ENCODE results near the gene NUP214.

The NUP214 gene

GRCh38 chr9:131254626-131255025 lies 129.2 kb downstream of the NUP214 start:
- no peaks in the 10 kb centered on the region for H3K4me1 ChIP-seq (ENCODE audit: control insufficient read depth, insufficient read depth, low read length)
- POLR2A ChIA-PET, result interaction anchor here (0.6 kb wide), 1 partner anchor 1057 kb away, joined by 8 read pairs; no protein-coding TSS in a partner anchor
- H3K27ac ChIP-seq (ENCODE audit: extremely low read depth, low read depth, low read length), result no peak overlapping the region
- no peak overlapping the region for H3K4me3 ChIP-seq (ENCODE audit: low read depth, low read length)
- no peak for TF ChIP-seq ZNF174 (tag by site-specific recombination; IDR thresholded peaks at IDR 0.05)
- TF ChIP-seq ZBTB21 (tag by site-specific recombination; IDR thresholded peaks at IDR 0.05), result no peak
- TF ChIP-seq BCL6B (tag by site-specific recombination; IDR thresholded peaks at IDR 0.05), result no peak
- no peak for TF ChIP-seq ZBTB44 (tag by site-specific recombination; IDR thresholded peaks at IDR 0.05)
- TF ChIP-seq ZNF239 (tag by site-specific recombination; IDR thresholded peaks at IDR 0.05), result no peak
- no peak for TF ChIP-seq AEBP2 (tag by site-specific recombination; IDR thresholded peaks at IDR 0.05; ENCODE audit: borderline replicate concordance)
- TF ChIP-seq ZBTB20 (tag by site-specific recombination; IDR thresholded peaks at IDR 0.05), result no peak
- TF ChIP-seq GLIS1 (tag by site-specific recombination; IDR thresholded peaks at IDR 0.05), result no peak
- no peaks in the 10 kb centered on the region for H3K9me3 ChIP-seq (ENCODE audit: control insufficient read depth, insufficient read depth, low read depth, low read length)
- CTCF ChIA-PET, result no interaction called here
- H3K36me3 ChIP-seq (ENCODE audit: control insufficient read depth in 2 of 2, insufficient read depth in 1 of 2, low read length in 2 of 2), result no peaks in the 10 kb centered on the region

GRCh38 chr9:131255676-131256197 lies 130.4 kb downstream of the NUP214 start:
- no peak for TF ChIP-seq BCL6B (tag by site-specific recombination; IDR thresholded peaks at IDR 0.05)
- TF ChIP-seq ZNF518A (tag by site-specific recombination; conservative IDR thresholded peaks at IDR 0.05; ENCODE audit: low read depth), result no peak
- no peak for TF ChIP-seq ZNF248 (tag by site-specific recombination; IDR thresholded peaks at IDR 0.05)
- TF ChIP-seq ZNF558 (tag by site-specific recombination; IDR thresholded peaks at IDR 0.05), result no peak
- no peak for TF ChIP-seq ZNF221 (tag by site-specific recombination; IDR thresholded peaks at IDR 0.05; ENCODE audit: borderline replicate concordance)
- POLR2A ChIA-PET, result no interaction called here
- Histone ChIP-seq H3K4me1 (ENCODE audit: control insufficient read depth, insufficient read depth, low read length) (no peaks in the 10 kb centered on the region), H3K9me3 (ENCODE audit: control insufficient read depth, insufficient read depth, low read depth, low read length) (no peaks in the 10 kb centered on the region), H3K4me3 (ENCODE audit: low read depth, low read length) (no peak overlapping the region), H3K36me3 (ENCODE audit: control insufficient read depth in 2 of 2, insufficient read depth in 1 of 2, low read length in 2 of 2) (no peaks in the 10 kb centered on the region), H3K27ac (ENCODE audit: extremely low read depth, low read depth, low read length) (no peak overlapping the region)
- CTCF ChIA-PET, result interaction anchor here (0.6 to 1.2 kb wide), 2 partner anchors 81 to 244 kb away, joined by 3 to 4 read pairs; no protein-coding TSS in a partner anchor
